GM03348 (cell line): Measurements from ENCODE around the gene MARCHF11.

Experiments used
- DNase-seq: peaks from one replicate; pipeline ENCODE4 v3.0.0; 2012; ENCODE audit warnings: low spot score

MARCHF11 gene

DNA sequence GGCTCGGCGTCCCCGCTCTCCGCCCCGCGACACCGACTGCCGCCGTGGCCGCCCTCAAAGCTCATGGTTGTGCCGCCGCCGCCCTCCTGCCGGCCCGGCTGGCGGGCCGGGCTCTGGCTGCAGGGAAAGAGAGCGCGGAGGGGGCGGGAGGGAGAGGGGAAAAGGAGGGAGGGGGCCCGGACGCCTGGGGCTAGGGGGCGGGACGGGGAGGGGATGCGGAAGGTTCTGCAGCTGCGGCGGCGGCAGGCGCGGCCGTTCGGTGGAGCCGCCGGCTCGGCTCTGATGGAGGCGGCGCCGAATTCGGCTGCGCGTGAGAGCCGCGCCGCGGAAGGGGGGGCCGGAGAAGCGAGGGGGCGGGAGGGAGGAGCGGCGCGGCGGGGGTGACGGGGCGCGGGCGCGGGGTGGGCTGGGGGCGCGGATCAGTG is at the start of gene MARCHF11:
Gene MARCHF11, minus strand, starts transcription at position 281 of the 425 bp plus-strand sequence. Its CDS starts 216 bp downstream, at position 65.
- DNase-seq = no peak

DNA sequence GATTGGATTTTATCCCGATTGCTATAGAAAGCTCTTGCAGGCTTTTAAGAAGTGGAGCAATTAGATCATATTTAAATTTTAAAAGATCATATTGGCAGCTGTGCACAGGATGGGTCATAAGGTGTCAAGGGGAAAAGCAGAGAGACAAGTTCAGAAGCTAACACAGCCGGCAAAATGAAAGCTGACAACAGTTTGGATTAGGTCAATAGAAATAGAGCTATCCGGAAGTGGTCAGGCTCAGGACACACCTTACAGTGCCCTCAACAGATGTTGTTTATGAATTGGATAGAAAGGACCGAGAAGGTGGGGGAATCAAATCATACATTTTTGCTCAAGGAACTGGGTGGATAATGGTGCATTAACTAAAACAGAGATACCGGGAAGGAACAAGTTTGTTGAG is 46.3 kb upstream of the MARCHF11 start:
- DNase-seq = no peak

DNA sequence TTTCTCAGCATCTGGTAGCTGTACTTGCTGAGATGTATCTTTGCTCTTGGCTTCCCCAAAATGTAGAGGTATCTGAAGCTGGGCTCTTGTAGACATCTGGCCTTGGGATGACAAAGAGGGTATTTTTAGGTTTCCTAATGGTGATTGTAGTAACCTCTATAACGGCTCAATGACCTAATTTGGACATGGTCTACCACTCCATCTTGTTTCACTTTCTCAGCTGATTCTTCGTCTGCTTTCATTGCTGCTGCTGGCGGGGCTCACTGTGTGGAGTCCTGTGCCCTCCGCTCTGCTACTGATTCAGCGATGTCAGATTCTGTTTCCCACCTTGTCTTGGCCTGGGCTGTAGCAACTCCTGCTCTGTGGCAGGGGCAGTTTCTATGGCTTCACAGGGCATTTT is 12.7 kb upstream of the MARCHF11 start:
- DNase-seq = no peak

DNA sequence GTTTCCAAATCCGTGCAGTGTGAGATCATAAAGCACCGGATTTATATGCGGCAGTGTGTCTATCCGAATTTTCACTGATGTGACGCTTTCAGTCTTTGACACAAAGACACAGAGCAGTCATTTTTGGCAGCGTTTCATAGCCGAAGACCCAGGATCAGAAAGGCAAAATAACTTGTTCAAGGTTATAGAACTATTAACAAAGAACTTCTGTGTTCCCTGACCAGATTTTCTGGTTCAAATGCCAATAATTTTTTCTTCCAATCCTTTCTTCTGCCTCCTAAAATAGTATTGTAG is 1.1 kb upstream of the MARCHF11 start:
- no peak for DNase-seq

DNA sequence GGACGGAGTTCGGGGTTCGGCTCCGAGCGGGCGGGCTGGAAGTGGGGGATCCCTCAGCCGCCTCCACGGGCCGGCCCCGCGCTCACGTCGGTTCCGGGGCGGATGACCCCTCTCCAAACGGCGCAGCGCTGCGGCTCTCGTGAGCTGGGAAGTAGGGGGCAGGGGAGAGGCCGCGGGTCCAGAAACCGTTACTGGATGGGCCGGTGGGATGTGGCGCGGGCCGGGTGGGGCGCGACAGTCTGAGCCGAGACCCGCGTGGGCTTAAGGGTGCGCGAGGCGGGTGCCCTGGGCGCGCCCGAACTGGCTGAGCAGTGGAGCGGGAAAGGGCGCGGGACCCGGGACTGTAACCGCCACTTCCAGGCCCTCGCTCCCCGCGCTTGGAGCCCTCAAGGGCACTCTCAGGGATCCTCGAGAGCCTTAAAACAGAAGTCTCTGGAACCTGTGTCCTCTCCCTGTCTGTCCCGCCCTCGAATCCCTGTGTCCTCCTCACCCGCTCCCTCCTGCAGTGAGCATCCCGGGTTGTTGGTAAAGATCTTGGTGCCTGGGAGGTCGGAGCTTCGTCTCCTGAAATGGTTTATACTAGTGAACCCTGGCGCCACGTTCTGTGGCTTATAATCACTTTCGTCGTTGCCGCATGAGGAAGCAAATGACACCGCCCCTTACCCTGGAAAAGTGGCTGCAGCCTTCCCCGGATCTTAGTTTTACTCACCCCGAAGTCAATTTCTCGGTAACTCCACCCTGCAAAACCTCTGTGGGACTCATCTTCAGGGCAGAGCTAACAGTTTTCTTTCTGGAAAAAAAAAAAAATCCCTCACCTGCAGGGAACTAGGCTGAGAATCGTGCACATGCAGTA is 571 bp upstream of the MARCHF11 start:
- DNase-seq = no peak

GRCh38 chr5:16178745-16179372 is 732 bp downstream of the MARCHF11 start:
- DNase-seq = peak; percentile 82

DNA sequence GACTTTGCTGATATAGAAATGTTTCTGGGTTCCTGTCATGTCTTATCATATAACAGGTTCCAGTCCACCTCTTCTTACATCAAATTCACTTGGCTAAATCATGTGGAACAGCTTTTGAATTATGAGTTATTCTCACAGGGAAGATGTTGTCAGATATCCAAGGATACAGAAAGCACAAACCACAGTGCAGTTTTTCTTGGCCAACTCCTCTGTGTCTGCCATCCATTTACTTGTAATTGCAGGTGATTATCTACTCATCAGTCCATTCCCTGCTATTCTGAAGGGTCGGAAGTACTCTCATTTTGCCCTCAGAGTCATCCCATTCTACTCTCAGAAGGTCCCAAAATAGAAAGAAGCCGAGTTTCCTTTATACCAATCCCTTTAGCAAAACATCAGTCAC is 10.0 kb downstream of the MARCHF11 start:
- no peak for DNase-seq

- peak; percentile 54 for DNase-seq
Measured at GRCh38 chr5:16160706-16161105, 18.9 kb downstream of the MARCHF11 start.

- DNase-seq = no peak
Measured at GRCh38 chr5:16159636-16160035, 20.0 kb downstream of the MARCHF11 start.

GRCh38 chr5:16156152-16156551 is 23.4 kb downstream of the MARCHF11 start:
- DNase-seq = no peak

GRCh38 chr5:16152601-16153568 is 26.7 kb downstream of the MARCHF11 start:
- DNase-seq = no peak

GRCh38 chr5:16149621-16150020 is 30.0 kb downstream of the MARCHF11 start:
- no peak for DNase-seq

- DNase-seq = no peak
Measured at GRCh38 chr5:16147179-16147900, 32.3 kb downstream of the MARCHF11 start.

- DNase-seq = no peak
Measured at GRCh38 chr5:16144416-16144815, 35.2 kb downstream of the MARCHF11 start.

GRCh38 chr5:16143361-16144049 is 36.1 kb downstream of the MARCHF11 start:
- DNase-seq = no peak

DNA sequence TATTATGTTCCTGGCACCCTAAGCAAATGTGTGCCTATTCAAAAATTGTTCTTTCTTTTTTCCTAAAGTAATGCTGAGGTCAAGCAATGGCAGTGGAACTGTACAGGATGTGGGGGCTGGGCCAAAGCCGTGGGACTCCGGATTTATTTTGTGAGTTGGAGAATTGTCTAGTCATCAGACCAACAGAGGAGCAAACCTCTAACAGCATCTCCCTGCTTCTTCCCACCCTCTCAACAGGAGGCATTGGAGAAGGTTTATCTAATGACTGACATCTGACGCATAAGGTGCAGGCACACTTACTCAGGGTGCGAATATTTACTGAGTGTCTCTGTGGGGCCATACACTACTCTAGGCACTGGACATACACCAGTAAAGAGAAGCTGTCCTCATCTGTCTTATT is 38.6 kb downstream of the MARCHF11 start:
- no peak for DNase-seq

DNA sequence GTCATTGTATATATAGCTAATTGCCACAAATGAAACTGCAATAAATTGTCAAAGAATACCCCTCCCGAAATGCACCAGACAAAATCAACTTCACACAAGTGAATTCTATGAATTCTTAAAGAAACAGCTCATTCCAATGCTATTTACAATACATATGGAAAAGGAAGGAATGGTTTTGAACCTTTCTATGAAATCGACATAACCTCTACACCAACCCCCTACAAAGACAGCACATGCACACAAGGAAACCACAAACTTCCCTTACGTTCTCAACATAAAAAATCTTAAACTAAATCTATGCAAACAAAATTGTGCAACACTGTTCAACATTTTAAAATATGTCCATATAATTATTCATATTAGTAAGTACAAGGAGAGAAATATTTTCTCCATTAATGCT is 39.2 kb downstream of the MARCHF11 start:
- no peak for DNase-seq

DNA sequence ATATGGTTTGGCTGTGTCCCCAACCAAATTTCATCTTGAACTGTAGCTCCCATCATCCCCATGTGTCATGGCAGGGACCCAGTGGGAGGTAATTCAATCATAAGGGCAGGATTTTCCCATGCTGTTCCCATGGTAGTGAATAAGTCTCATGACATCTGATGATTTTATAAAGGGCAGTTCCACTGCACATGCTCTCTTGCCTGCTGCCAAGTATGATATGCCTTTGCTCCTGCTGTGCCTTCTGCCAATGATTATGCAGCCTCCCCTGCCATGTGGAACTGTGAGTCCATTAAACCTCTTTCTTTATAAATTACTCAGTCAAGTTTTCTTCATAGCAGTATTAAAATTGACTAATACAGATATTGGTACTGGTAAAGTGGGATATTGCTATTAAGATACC is 42.4 kb downstream of the MARCHF11 start:
- DNase-seq = no peak

GRCh38 chr5:16135506-16135905 is 44.1 kb downstream of the MARCHF11 start:
- DNase-seq = no peak

DNA sequence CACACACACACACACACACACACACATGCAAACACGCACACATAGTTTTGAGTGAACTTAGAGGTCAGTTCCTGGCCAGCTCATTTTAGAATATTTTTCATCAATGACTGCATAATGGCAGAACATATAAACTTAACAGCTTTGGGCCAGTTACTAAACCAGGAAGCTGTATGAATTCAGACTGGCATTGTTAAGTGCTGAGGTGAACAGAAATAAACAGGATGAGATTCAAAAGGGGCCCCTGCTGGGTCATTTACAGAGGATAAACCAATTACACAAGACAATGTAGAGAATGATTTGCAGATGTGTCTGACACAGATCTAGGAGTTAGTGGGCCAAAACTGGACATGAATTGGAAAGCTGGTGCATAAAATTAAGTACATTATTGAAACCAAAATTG is 44.6 kb downstream of the MARCHF11 start:
- no peak for DNase-seq

- DNase-seq = no peak
Measured at GRCh38 chr5:16134204-16134603, 45.4 kb downstream of the MARCHF11 start.
